IMR-90 (cell line): ENCODE results near the gene POTEJ.
"Not testable (repeated sequence)": the region's sequence is repeated elsewhere in the genome, so short reads cannot be mapped to it uniquely, and the experiment has no call there.

Experiments used
- BHLHE40 ChIP-seq: fragments of 150-350 bp; IDR thresholded peaks from 2 replicates; pipeline ENCODE4 v1.6.1; 2016; ENCODE audit warnings: mild to moderate bottlenecking, low read depth, low read length
- CEBPB ChIP-seq: IDR thresholded peaks from 2 replicates; pipeline ENCODE4 v1.6.1; 2012; ENCODE audit warnings: low read depth, low read length, improper control_type of control experiment
- CTCF ChIP-seq: conservative IDR thresholded peaks from 2 replicates; pipeline ENCODE4 v1.5.1; 2012; ENCODE audit warnings: mild to moderate bottlenecking, low read depth, low read length, improper control_type of control experiment
- ELK1 ChIP-seq: fragments of 150-350 bp; IDR thresholded peaks from 2 replicates; pipeline ENCODE4 v1.6.1; 2016; ENCODE audit warnings: low read depth, mild to moderate bottlenecking, low read length, moderate library complexity, borderline replicate concordance
- FOS ChIP-seq: fragments of 150-350 bp; IDR thresholded peaks from 2 replicates; pipeline ENCODE4 v1.6.1; 2016; ENCODE audit warnings: low read depth, low read length
- MAFK ChIP-seq: IDR thresholded peaks from 2 replicates; pipeline ENCODE4 v1.6.1; 2012; ENCODE audit warnings: low read depth, low read length, improper control_type of control experiment
- MXI1 ChIP-seq: IDR thresholded peaks from 2 replicates; pipeline ENCODE4 v1.6.1; 2012; ENCODE audit warnings: low read depth, mild to moderate bottlenecking, low read length, moderate library complexity, borderline replicate concordance
- NFE2L2 ChIP-seq: fragments of 150-350 bp; IDR thresholded peaks from 2 replicates; pipeline ENCODE4 v1.6.1; 2016; ENCODE audit warnings: low read depth, mild to moderate bottlenecking, low read length
- POLR2A ChIP-seq: IDR thresholded peaks from 2 replicates; pipeline ENCODE4 v1.6.1; 2012; ENCODE audit warnings: mild to moderate bottlenecking, low read depth, low read length
- RAD21 ChIP-seq: IDR thresholded peaks from 2 replicates; pipeline ENCODE4 v1.6.1; 2012; ENCODE audit warnings: low read length, improper control_type of control experiment
- RCOR1 ChIP-seq: IDR thresholded peaks from 2 replicates; pipeline ENCODE4 v1.6.1; 2012; ENCODE audit warnings: mild to moderate bottlenecking, low read length, improper control_type of control experiment; ENCODE audit not compliant: insufficient replicate concordance
- RFX5 ChIP-seq: IDR thresholded peaks from 2 replicates; pipeline ENCODE4 v1.8.0; 2012; ENCODE audit warnings: low read depth, mild to moderate bottlenecking, low read length, moderate library complexity
- SMC3 ChIP-seq: fragments of 150-350 bp; IDR thresholded peaks from 2 replicates; pipeline ENCODE4 v1.6.1; 2016; ENCODE audit warnings: low read depth, mild to moderate bottlenecking, antibody characterized with exemption, low read length, moderate library complexity
- USF2 ChIP-seq: fragments of 150-350 bp; IDR thresholded peaks from 2 replicates; pipeline ENCODE4 v1.6.1; 2017; ENCODE audit warnings: mild to moderate bottlenecking, antibody characterized with exemption, low read length, low read depth

- TF ChIP-seq RAD21, CTCF, POLR2A, RFX5, MAFK, SMC3, MXI1, BHLHE40, CEBPB, ELK1, RCOR1, USF2, FOS, NFE2L2: not testable (repeated sequence)
These were observed 18.3 kb upstream of the POTEJ start for GRCh38 chr2:130592791-130593414.
